Ovary (tissue), 9 donors: Measurements from ENCODE around the gene GPRIN3. TPM values are rescaled to one million over a fixed set of nuclear protein-coding genes. Genes with fewer than 3 reads are reported as not detected.

Experiments used
- DNase-seq, 5 donors: peaks; one replicate each; pipeline ENCODE4 v3.0.0-alpha.2; 2019 to 2020
- H3K27ac ChIP-seq, 2 donors: fragments of 200-600 bp; one replicate each; pipeline versions ENCODE4 v1.5.1 to v1.8.0; 2019 to 2022
- H3K27me3 ChIP-seq: fragments of 200-600 bp; one replicate; pipeline ENCODE4 v1.8.0; 2022
- H3K36me3 ChIP-seq: fragments of 200-600 bp; sonication (generic); one replicate; pipeline ENCODE4 v1.5.1; 2019
- H3K4me1 ChIP-seq: one replicate; pipeline ENCODE4 v1.8.1; 2013; ENCODE audit warnings: mild to moderate bottlenecking, moderate library complexity; ENCODE audit not compliant: insufficient read depth
- H3K4me3 ChIP-seq: fragments of 200-600 bp; sonication (generic); one replicate; pipeline ENCODE4 v1.5.1; 2017
- H3K9me3 ChIP-seq, 2 donors: fragments of 200-600 bp in 1 of 2; sonication (generic) in 1 of 2; one replicate each; pipeline versions ENCODE4 v1.5.1 to v1.8.1; 2013 to 2019; ENCODE audit warnings: mild to moderate bottlenecking in 1 of 2, moderate library complexity in 1 of 2
- CTCF ChIP-seq, 3 donors: fragments of 450-650 bp in 2 of 3; fragments of 200-600 bp in 1 of 3; IDR thresholded peaks; one replicate each; pipeline versions ENCODE4 v1.5.1 to v1.8.0; 2016 to 2022; ENCODE audit warnings: antibody characterized with exemption in 3 of 3, mild to moderate bottlenecking in 1 of 3
- EP300 ChIP-seq: sonication (generic); formaldehyde crosslinking; IDR thresholded peaks from one replicate; pipeline ENCODE4 v1.6.1; 2017; ENCODE audit warnings: antibody characterized with exemption
- POLR2A ChIP-seq: fragments of 450-650 bp; IDR thresholded peaks from one replicate; pipeline ENCODE4 v1.6.1; 2017; ENCODE audit warnings: antibody characterized with exemption, mild to moderate bottlenecking, moderate library complexity
- WGBS, 3 donors: extraction: QIAGEN DNeasy Blood & Tissue Kit in 1 of 3; methylation state at CpG; one replicate each; pipeline versions ENCODE4 v1.1.5 to v1.1.7; 2013 to 2017; 5-methylcytosine and 5-hydroxymethylcytosine counted together
- intact Hi-C, 4 donors: fragments of 100-400 bp; cut with DNase I; formaldehyde crosslinking; loops; one replicate each; pipeline versions ENCODE4 v1.11.0 to v1.15.1; 2022 to 2023
- polyA plus RNA-seq, 2 donors: library from polyadenylated mRNA; stranded (reverse); fragments of 200-250 nt in 1 of 2; fragments of 350-450 nt in 1 of 2; fragmentation: Illumina TruSeq in 1 of 2; extraction: RNeasy Lipid Tissue Mini Kit (QIAGEN cat#74804) in 1 of 2; gene quantifications; one replicate each; pipeline ENCODE4 v1.2.3, GENCODE V29; 2013 to 2014
- total RNA-seq, 7 donors: library from RNA; depleted of rRNA in 2 of 7; stranded (reverse); fragments of >200 nt in 2 of 7; fragmentation: NEBNext Ultra II Directional in 3 of 7; extraction: Animal tissue kit (Norgen Biotek cat#: 25700) in 3 of 7; gene quantifications; one replicate each; pipeline versions ENCODE4 v1.1.0 to v1.2.4, GENCODE V29; 2016 to 2023
- donor health status: DM: no; HTN: no; CAD: no; lungs with moderate emphysema.
- donor health status: DM: no; HTN: no; CAD: no.
- donor health status: Bipolar disorder and iron deficiency.
- donor health status: DM: yes; HTN: yes; CAD: no.
- donor health status: DM: no; HTN: no; CAD: no.
- donor health status: DM: yes; HTN: yes; CAD: no.

The GPRIN3 gene
- total and polyA plus RNA-seq, 9 donors = 1.0 to 6.8 (median 3.7) TPM

- intact Hi-C loops = no loop called here
- Histone ChIP-seq H3K4me1 (no peaks in the 10 kb centered on the region), H3K27ac (no peak overlapping the region), H3K4me3 (no peak overlapping the region), H3K36me3 (no peaks in the 10 kb centered on the region), H3K9me3 (no peaks in the 10 kb centered on the region), H3K27me3 (no peaks in the 10 kb centered on the region)
- no peak for DNase-seq
- WGBS, 3 donors = 92 to 97% (median 92%) methylated on average over 1 of the region's 1 CpG
- TF ChIP-seq EP300 (no peak), POLR2A (no peak), CTCF (IDR thresholded peaks at IDR 0.05) (no peak)
These were observed 40.2 kb downstream of the GPRIN3 start for GRCh38 chr4:89267392-89267791.

GRCh38 chr4:89266128-89266527 is 41.5 kb downstream of the GPRIN3 start:
- Histone ChIP-seq H3K4me3 (no peak overlapping the region), H3K4me1 (no peaks in the 10 kb centered on the region), H3K36me3 (no peaks in the 10 kb centered on the region), H3K27ac (no peak overlapping the region), H3K9me3 (no peaks in the 10 kb centered on the region), H3K27me3 (no peaks in the 10 kb centered on the region)
- intact Hi-C loops = no loop called here
- DNase-seq = no peak
- 66 to 88% (median 84%) methylated on average over 1 of the region's 1 CpG for WGBS, 3 donors
- TF ChIP-seq POLR2A (no peak), CTCF (IDR thresholded peaks at IDR 0.05) (no peak), EP300 (no peak)

GRCh38 chr4:89263265-89263664 is 44.3 kb downstream of the GPRIN3 start:
- no peaks in the 10 kb centered on the region for H3K4me1 ChIP-seq
- no peaks in the 10 kb centered on the region for H3K36me3 ChIP-seq
- H3K4me3 ChIP-seq = no peak overlapping the region
- 82 to 93% (median 89%) methylated on average over 3 of the region's 3 CpGs for WGBS, 3 donors
- no peaks in the 10 kb centered on the region for H3K27me3 ChIP-seq
- no peaks in the 10 kb centered on the region for H3K9me3 ChIP-seq
- H3K27ac ChIP-seq = no peak overlapping the region
- TF ChIP-seq POLR2A (no peak), CTCF (IDR thresholded peaks at IDR 0.05) (no peak), EP300 (no peak)
- no peak for DNase-seq
- intact Hi-C loops = no loop called here

GRCh38 chr4:89259301-89260028 is 48.1 kb downstream of the GPRIN3 start:
- Histone ChIP-seq H3K27me3 (no peaks in the 10 kb centered on the region), H3K36me3 (no peaks in the 10 kb centered on the region), H3K27ac (no peak overlapping the region), H3K4me1 (no peaks in the 10 kb centered on the region), H3K4me3 (no peak overlapping the region), H3K9me3 (no peaks in the 10 kb centered on the region)
- 79 to 88% (median 84%) methylated on average over 4 of the region's 4 CpGs for WGBS, 3 donors
- intact Hi-C loops = no loop called here
- TF ChIP-seq POLR2A = no peak
- no peak for TF ChIP-seq CTCF (IDR thresholded peaks at IDR 0.05)
- TF ChIP-seq EP300 = no peak
- DNase-seq = no peak
